ENCODE data around the gene SBF2. TPM values are rescaled to one million over a fixed set of nuclear protein-coding genes. Genes with fewer than 3 reads are reported as not detected.

The SBF2 gene
- total and polyA plus RNA-seq, 2 of the 13 experiments (the other 11 are each of a cell fraction or from before 2014, with no cell fraction given): 24.0 to 45.8 TPM

DNA sequence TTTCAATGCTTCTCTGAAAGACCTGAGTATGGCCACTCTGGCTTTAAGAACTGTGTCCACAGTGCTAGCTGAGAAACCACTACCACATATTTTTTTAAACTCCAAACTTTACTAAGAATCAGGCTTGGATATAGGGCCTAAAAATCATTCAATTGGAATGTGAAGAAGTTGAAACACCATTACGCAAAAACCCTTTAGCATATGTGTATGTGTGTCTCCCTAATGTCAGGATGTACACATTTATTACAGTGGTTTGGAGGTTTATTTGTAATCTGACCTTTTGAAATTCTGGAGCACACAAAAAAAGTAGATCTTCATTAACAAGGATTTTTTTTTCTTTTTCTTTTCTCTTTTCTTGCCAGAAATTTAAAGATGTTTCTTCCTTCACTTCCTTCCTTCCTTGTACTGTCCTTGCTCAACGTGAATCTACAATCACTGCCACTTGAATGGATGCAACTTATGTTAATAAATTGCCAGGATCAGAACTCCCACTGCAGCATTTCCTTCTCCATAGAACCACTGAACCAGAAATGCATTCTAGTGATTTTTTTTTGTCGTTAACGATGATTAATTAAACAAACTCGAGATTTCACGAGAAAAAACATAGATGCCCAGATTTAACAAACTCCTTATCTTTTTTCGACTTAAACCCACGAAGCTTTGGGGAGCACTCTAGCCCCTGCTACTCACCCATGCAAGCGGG is 7.8 kb upstream of the SBF2 start (continued):
- no peak for TF ChIP-seq TGIF2 (CRISPR knock-in tag; IDR thresholded peaks at IDR 0.05)

DNA sequence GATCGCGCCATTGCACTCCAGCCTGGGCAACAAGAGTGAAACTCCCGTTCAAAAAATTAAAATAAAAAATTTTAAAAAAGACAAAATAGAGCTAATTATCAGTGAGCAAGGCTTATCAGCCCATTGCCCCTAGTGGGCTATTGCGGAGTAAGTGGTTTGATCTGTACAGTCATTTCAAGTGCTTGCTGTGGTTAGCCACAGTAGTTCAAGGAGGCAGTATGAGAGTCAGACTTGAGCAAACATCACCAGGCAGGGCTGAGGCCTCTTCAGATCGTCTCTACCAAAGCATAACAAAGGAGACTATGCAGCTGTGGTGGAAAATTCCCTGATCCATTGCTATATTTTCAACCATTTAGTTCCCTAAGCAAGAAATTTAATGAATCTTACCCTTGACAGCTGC is 4.3 kb upstream of the SBF2 start:
- Histone ChIP-seq H3K36me3 (replicated peaks in 1 of 2; ENCODE audit: control insufficient read depth in 1 of 2, insufficient read depth in 2 of 2, low read length in 2 of 2) (no peaks in the 10 kb centered on the region), H3K27ac (ENCODE audit: extremely low read length, insufficient read depth, low read length) (no peak overlapping the region), H3K9ac (ENCODE audit: insufficient read depth, low read depth, low read length) (no peak overlapping the region), H3K4me3 (replicated peaks in 1 of 3; ENCODE audit: insufficient read depth in 1 of 3, low read depth in 2 of 3, low read length in 3 of 3) (no peak overlapping the region), H3K27me3 (ENCODE audit: control insufficient read depth in 1 of 2, insufficient read depth in 2 of 2, low read length in 2 of 2) (no peaks in the 10 kb centered on the region; a peak in 1 of 5 replicates), H3K79me2 (ENCODE audit: insufficient read depth, low read length) (peaks cover 21% of the 10 kb centered on the region), H4K20me1 (ENCODE audit: insufficient read depth, low read length) (no peaks in the 10 kb centered on the region), H3K4me1 (ENCODE audit: insufficient read depth, low read length) (peaks cover 30% of the 10 kb centered on the region), H2AFZ (ENCODE audit: low read length) (no peak overlapping the region), H3K4me2 (ENCODE audit: low read depth, low read length) (no peak overlapping the region), H3K9me3 (ENCODE audit: low read length) (no peaks in the 10 kb centered on the region)
- peak; percentile 42 for DNase-seq (ENCODE audit: low spot score)
- no TSS peak for BruUV-seq (replicated peaks)
- ChIA-PET CTCF (ENCODE audit: low intra/inter-chr PET ratio, low total read pairs) (no interaction called here), POLR2A (interaction anchor here (1.1 kb wide), 1 partner anchor 28 kb away, joined by 4 read pairs; no protein-coding TSS in a partner anchor)
- 95% methylated on average over 4 of the region's 5 CpGs for WGBS (ENCODE audit: low lambda C conversion rate)
- intact Hi-C loops (cut with micrococcal nuclease; ENCODE audit: unreplicated experiment) (no loop called here), in situ Hi-C loops (cut with HindIII; ENCODE audit: extremely low pct_ligation_motif_present, low pct_unique_long_range_greater_than_20kb) (no loop called here)
- no peak for ATAC-seq
- TF ChIP-seq YY1 (IDR thresholded peaks at IDR 0.05; ENCODE audit: insufficient read depth, insufficient replicate concordance, low read depth, low read length) (no peak), CEBPB (IDR thresholded peaks at IDR 0.05; ENCODE audit: borderline replicate concordance, low read depth, low read length) (no peak), U2AF1 (optimal IDR thresholded peaks at IDR 0.05; ENCODE audit: low read depth, low read length) (no peak), ZNF777 (CRISPR knock-in tag; IDR thresholded peaks at IDR 0.05) (no peak), ERF (CRISPR knock-in tag; IDR thresholded peaks at IDR 0.05) (no peak), ZBTB1 (CRISPR knock-in tag; IDR thresholded peaks at IDR 0.05; ENCODE audit: borderline replicate concordance) (no peak), ZC3H13 (CRISPR knock-in tag; IDR thresholded peaks at IDR 0.05) (no peak), SOX13 (IDR thresholded peaks at IDR 0.05) (no peak), SOX13 (CRISPR knock-in tag; conservative IDR thresholded peaks at IDR 0.05 in 1 of 2, IDR thresholded peaks at IDR 0.05 in 1 of 2) (no peak), ZFP37 (CRISPR knock-in tag; IDR thresholded peaks at IDR 0.05; ENCODE audit: borderline replicate concordance) (no peak), SATB2 (CRISPR knock-in tag; IDR thresholded peaks at IDR 0.05) (no peak), STAT5B (CRISPR knock-in tag; IDR thresholded peaks at IDR 0.05) (no peak), ZNF263 (CRISPR knock-in tag; IDR thresholded peaks at IDR 0.05) (no peak), ZNF674 (CRISPR knock-in tag; IDR thresholded peaks at IDR 0.05; ENCODE audit: low read depth) (no peak)
- TF ChIP-seq, protein P1, sequence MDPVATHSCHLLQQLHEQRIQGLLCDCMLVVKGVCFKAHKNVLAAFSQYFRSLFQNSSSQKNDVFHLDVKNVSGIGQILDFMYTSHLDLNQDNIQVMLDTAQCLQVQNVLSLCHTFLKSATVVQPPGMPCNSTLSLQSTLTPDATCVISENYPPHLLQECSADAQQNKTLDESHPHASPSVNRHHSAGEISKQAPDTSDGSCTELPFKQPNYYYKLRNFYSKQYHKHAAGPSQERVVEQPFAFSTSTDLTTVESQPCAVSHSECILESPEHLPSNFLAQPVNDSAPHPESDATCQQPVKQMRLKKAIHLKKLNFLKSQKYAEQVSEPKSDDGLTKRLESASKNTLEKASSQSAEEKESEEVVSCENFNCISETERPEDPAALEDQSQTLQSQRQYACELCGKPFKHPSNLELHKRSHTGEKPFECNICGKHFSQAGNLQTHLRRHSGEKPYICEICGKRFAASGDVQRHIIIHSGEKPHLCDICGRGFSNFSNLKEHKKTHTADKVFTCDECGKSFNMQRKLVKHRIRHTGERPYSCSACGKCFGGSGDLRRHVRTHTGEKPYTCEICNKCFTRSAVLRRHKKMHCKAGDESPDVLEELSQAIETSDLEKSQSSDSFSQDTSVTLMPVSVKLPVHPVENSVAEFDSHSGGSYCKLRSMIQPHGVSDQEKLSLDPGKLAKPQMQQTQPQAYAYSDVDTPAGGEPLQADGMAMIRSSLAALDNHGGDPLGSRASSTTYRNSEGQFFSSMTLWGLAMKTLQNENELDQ (CRISPR knock-in tag; IDR thresholded peaks at IDR 0.05; ENCODE audit: borderline replicate concordance): no peak
- TF ChIP-seq, protein P2, sequence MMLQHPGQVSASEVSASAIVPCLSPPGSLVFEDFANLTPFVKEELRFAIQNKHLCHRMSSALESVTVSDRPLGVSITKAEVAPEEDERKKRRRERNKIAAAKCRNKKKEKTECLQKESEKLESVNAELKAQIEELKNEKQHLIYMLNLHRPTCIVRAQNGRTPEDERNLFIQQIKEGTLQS (CRISPR knock-in tag; IDR thresholded peaks at IDR 0.05): no peak
- no peak for FAIRE-seq
